Type B pancreatic cell (in vitro differentiated cells): ENCODE measurements around the gene STMP1. TPM values are rescaled to one million over a fixed set of nuclear protein-coding genes. Genes with fewer than 3 reads are reported as not detected.

ENCODE experiments used
- DNase-seq: peaks from one replicate; pipeline ENCODE4 v3.0.0; 2021; ENCODE audit warnings: mixed read lengths; ENCODE audit not compliant: unreplicated experiment; ENCODE audit errors: extremely low spot score
- H3K27ac Mint-ChIP-seq: 2 replicates; pipeline ENCODE4 v1.8.0; 2021; ENCODE audit warnings: mild to moderate bottlenecking, mixed read lengths
- H3K27me3 Mint-ChIP-seq: 2 replicates; pipeline ENCODE4 v1.8.0; 2021; ENCODE audit warnings: mixed read lengths
- H3K36me3 Mint-ChIP-seq: 2 replicates; pipeline ENCODE4 v1.8.0; 2021; ENCODE audit warnings: mixed read lengths
- H3K4me1 Mint-ChIP-seq: one replicate; pipeline ENCODE4 v1.8.0; 2021; ENCODE audit warnings: mixed read lengths; ENCODE audit not compliant: unreplicated experiment
- H3K4me3 Mint-ChIP-seq: 2 replicates; pipeline ENCODE4 v1.8.0; 2021; ENCODE audit warnings: mild to moderate bottlenecking, mixed read lengths
- H3K9me3 Mint-ChIP-seq: 2 replicates; pipeline ENCODE4 v1.8.0; 2021; ENCODE audit warnings: mixed read lengths
- total RNA-seq: library from RNA; stranded (reverse); gene quantifications from 2 replicates; pipeline ENCODE4 v1.2.1, GENCODE V29; 2021; ENCODE audit warnings: low replicate concordance
- TF ChIP-seq, protein P1 (sequence below): fragments of 200-600 bp; sonication (generic); conservative IDR thresholded peaks from 2 replicates; pipeline ENCODE4 v1.5.0; 2021; ENCODE audit warnings: antibody characterized with exemption, mild to moderate bottlenecking

The STMP1 gene
- total RNA-seq, 1 donor from 2014 or later, result 58.2 TPM

DNA sequence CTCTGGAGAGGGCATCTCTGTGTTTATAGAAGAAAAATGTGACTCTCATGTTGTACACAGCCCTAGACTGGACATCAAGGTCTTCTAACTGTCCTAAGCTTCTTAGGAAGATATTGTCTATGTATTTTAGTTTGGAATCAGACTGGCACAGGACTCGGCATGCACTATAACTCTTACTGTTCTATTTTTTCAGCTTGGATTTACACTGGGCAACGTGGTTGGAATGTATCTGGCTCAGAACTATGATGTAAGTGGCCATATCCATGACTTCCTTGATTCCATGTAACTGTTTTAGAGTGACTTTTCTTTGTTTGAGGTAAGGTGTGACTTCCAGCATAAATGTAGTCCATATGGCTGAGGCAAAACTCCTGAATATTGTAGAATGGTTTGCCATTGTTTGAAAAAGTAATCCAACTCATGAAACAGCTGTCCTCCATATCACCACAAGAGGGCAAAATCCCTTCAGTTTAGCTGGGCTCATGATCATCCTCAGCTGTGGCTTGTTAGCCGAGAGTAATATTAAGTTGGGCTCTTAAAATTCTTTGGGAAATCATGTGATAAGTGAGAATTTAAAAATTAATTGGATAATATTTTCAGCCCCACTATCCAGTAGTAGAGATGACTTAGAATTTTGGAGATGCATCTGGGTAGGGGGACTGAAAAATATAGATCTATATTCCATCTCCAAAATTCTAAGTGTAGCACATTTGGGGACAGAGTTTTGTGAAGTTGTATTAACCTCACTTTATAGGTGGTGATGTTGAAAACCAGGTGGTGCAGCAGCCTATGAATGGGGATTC is 10.4 kb downstream of the STMP1 start:
- Mint-ChIP-seq H3K27me3 (no peaks in the 10 kb centered on the region), H3K36me3 (peaks cover 30% of the 10 kb centered on the region), H3K4me3 (no peak overlapping the region), H3K9me3 (peaks cover 4% of the 10 kb centered on the region), H3K4me1 (peaks cover 10% of the 10 kb centered on the region), H3K27ac (peak overlapping the region; percentile 32)
- TF ChIP-seq, protein P1, sequence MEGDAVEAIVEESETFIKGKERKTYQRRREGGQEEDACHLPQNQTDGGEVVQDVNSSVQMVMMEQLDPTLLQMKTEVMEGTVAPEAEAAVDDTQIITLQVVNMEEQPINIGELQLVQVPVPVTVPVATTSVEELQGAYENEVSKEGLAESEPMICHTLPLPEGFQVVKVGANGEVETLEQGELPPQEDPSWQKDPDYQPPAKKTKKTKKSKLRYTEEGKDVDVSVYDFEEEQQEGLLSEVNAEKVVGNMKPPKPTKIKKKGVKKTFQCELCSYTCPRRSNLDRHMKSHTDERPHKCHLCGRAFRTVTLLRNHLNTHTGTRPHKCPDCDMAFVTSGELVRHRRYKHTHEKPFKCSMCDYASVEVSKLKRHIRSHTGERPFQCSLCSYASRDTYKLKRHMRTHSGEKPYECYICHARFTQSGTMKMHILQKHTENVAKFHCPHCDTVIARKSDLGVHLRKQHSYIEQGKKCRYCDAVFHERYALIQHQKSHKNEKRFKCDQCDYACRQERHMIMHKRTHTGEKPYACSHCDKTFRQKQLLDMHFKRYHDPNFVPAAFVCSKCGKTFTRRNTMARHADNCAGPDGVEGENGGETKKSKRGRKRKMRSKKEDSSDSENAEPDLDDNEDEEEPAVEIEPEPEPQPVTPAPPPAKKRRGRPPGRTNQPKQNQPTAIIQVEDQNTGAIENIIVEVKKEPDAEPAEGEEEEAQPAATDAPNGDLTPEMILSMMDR, result peak; percentile 86
- DNase-seq, result no peak

DNA sequence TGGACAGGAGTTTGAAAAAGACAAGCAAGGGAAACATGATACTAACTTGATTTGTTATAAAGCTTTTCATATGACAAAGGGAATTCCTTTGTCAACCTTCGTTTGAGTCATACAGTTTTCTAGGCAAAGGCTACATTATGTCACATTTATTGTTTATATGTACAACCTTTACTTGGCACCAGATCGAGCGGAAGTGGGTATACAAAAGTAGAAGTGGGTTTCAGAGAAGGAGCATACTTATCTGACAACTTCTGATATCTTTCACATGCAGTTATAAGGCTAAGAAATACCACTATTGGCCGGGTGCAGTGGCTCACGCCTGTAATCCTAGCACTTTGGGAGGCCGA is 11.0 kb downstream of the STMP1 start:
- Mint-ChIP-seq H3K27ac (peak overlapping the region; percentile 32), H3K27me3 (no peaks in the 10 kb centered on the region), H3K36me3 (peaks cover 31% of the 10 kb centered on the region), H3K4me1 (peaks cover 12% of the 10 kb centered on the region), H3K9me3 (no peaks in the 10 kb centered on the region), H3K4me3 (no peak overlapping the region)
- no peak for DNase-seq
- TF ChIP-seq, protein P1, result no peak

DNA sequence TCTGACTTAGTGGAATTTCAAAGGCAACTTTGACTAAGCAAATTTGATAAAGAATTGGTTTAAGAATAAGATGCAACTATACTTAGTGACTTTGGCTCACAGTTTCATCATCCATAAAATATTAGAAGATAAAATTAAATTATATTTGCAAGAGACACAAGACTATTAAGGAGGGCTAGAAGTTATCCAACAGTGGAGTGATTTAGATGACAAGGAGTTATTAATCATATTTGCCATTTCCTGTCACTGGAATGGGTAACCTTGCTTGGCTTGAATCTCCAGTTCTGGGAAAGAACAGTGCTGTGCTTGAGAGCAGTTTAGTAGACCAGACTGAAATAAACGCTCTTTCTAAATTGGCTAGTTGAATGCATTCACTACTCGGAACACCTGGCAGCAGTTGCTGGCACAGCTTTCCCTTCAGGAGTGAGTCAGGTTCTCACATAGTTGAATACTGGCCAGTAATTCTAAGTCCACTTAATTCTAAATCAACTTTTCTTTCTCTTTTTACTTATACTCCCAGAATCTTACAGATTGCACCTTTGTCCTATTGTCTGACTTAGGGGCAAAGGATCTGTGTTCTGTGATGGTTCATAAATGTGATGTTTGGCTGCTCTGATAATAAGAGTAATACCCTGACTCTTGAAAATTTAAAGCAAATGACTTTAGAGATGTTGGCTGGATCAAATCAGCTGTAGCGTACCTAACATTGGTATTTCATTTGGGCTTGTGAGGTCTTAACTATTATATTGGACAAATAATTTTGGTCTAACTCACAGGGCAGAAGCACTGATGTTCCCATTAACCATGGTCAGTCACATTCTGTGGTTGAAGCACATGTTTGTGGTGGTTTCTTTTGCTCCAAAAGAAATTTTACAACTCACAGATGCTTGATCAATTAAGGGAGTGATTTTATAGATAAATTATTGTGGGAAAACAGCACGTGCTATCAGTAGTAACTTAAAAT is 16.6 kb downstream of the STMP1 start:
- Mint-ChIP-seq H3K9me3 (no peaks in the 10 kb centered on the region), H3K27ac (peak overlapping the region; percentile 49), H3K4me3 (no peak overlapping the region), H3K4me1 (peaks cover 7% of the 10 kb centered on the region), H3K27me3 (no peaks in the 10 kb centered on the region), H3K36me3 (peaks cover 24% of the 10 kb centered on the region)
- DNase-seq, result no peak
- TF ChIP-seq, protein P1, result no peak

DNA sequence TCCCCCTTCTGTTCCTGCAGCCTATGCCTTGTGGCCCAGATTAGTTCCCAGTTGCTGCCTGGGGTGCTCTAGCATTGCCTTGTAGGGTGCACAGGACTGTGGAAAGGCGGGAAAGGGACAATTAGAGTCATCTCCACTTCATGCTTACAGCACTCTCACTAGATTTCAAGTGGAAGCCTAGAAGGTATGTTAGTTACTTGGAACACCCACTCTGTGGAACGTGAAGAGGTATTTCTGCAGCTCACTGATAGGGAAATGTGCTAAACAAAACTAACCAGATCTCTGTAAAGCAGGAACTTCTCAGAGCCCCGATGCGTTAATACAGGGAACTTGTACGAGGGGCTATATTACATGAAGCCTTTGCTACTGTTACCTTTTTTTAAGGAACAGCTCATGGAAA is 19.4 kb downstream of the STMP1 start:
- DNase-seq, result no peak
- no peak overlapping the region for H3K4me3 Mint-ChIP-seq
- H3K9me3 Mint-ChIP-seq, result no peaks in the 10 kb centered on the region
- no peaks in the 10 kb centered on the region for H3K27me3 Mint-ChIP-seq
- peaks cover 23% of the 10 kb centered on the region for H3K36me3 Mint-ChIP-seq
- H3K27ac Mint-ChIP-seq, result peak overlapping the region; percentile 34
- TF ChIP-seq, protein P1, result no peak
- H3K4me1 Mint-ChIP-seq, result peaks cover 22% of the 10 kb centered on the region

DNA sequence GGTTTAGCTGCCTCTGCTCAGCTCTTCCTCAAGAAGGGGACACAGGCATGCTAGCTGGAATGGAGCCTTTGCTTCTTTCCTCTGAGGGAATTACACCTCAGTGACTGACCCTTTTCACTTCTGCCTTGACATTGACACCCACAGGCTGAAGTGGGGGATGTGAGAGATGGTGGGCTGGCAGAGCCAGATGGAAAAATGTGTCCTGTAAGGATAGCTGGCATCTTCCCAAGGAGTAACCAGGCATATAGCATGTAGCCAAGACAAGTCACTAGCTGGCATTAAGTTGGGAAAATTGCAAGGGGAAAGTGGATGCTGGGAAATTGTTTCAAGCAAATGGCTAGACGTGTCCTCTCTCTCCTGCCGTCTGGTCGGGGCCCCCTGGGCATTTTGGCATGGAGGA is 19.9 kb downstream of the STMP1 start:
- H3K36me3 Mint-ChIP-seq, result peaks cover 23% of the 10 kb centered on the region
- peak overlapping the region; percentile 34 for H3K27ac Mint-ChIP-seq
- TF ChIP-seq, protein P1, result no peak
- H3K9me3 Mint-ChIP-seq, result no peaks in the 10 kb centered on the region
- H3K4me1 Mint-ChIP-seq, result peaks cover 23% of the 10 kb centered on the region
- H3K27me3 Mint-ChIP-seq, result no peaks in the 10 kb centered on the region
- DNase-seq, result no peak
- H3K4me3 Mint-ChIP-seq, result no peak overlapping the region
